CD4-positive, CD25-positive, alpha-beta regulatory T cell (primary cell): ENCODE measurements around the gene TRPC6. TPM values are rescaled to one million over a fixed set of nuclear protein-coding genes. Genes with fewer than 3 reads are reported as not detected.

ENCODE experiments used
- ATAC-seq, 2 donors: fragments of 150-1000 bp; cut with Tn5 transposase; one replicate each; pipeline ENCODE4 v1.10.0; 2021; ENCODE audit warnings: low read depth in 2 of 2, moderate number of reproducible peaks in 2 of 2, moderate library complexity in 1 of 2
- DNase-seq, 3 donors: peaks; one replicate each; pipeline versions ENCODE4 v3.0.0 to v3.0.0-alpha.2; 2012 to 2022; ENCODE audit warnings: mixed read lengths in 1 of 3
- H3K27ac ChIP-seq: one replicate; pipeline ENCODE4 v1.7.0; 2013; ENCODE audit warnings: mild to moderate bottlenecking, low read length; ENCODE audit not compliant: insufficient read depth, poor library complexity, severe bottlenecking
- H3K27me3 ChIP-seq: one replicate; pipeline ENCODE4 v1.7.0; 2013; ENCODE audit warnings: low read length; ENCODE audit not compliant: control insufficient read depth, insufficient read depth
- H3K36me3 ChIP-seq: one replicate; pipeline ENCODE4 v1.7.0; 2013; ENCODE audit warnings: mild to moderate bottlenecking, low read length, moderate library complexity; ENCODE audit not compliant: control insufficient read depth, insufficient read depth
- H3K4me1 ChIP-seq: 2 replicates; pipeline ENCODE4 v1.7.0; 2013; ENCODE audit warnings: mild to moderate bottlenecking, low read length; ENCODE audit not compliant: insufficient read depth, control insufficient read depth, poor library complexity, severe bottlenecking
- H3K4me3 ChIP-seq: one replicate; pipeline ENCODE4 v1.7.0; 2013; ENCODE audit warnings: low read depth, mild to moderate bottlenecking, low read length, moderate library complexity
- H3K9me3 ChIP-seq, 2 experiments: 1 replicate in 1 of 2; 2 replicates in 1 of 2; pipeline ENCODE4 v1.7.0; 2013; ENCODE audit warnings: low read length in 2 of 2, mild to moderate bottlenecking in 1 of 2, moderate library complexity in 1 of 2; ENCODE audit not compliant: control insufficient read depth in 2 of 2
- H3K27ac Mint-ChIP-seq, 3 donors: one replicate each; pipeline ENCODE4 v1.8.0; 2020 to 2022; ENCODE audit warnings: mild to moderate bottlenecking in 3 of 3, mixed read lengths in 3 of 3, moderate library complexity in 2 of 3
- H3K27me3 Mint-ChIP-seq: one replicate; pipeline ENCODE4 v1.8.0; 2022; ENCODE audit warnings: mild to moderate bottlenecking, mixed read lengths
- H3K36me3 Mint-ChIP-seq: one replicate; pipeline ENCODE4 v1.8.0; 2020; ENCODE audit warnings: mixed read lengths
- H3K4me1 Mint-ChIP-seq, 4 donors: one replicate each; pipeline ENCODE4 v1.8.0; 2020 to 2022; ENCODE audit warnings: mixed read lengths in 4 of 4, mild to moderate bottlenecking in 1 of 4
- H3K4me3 Mint-ChIP-seq, 4 donors: one replicate each; pipeline ENCODE4 v1.8.0; 2020 to 2022; ENCODE audit warnings: mild to moderate bottlenecking in 4 of 4, mixed read lengths in 4 of 4, moderate library complexity in 3 of 4
- H3K9me3 Mint-ChIP-seq, 7 donors: one replicate each; pipeline ENCODE4 v1.8.0; 2020 to 2022; ENCODE audit warnings: mixed read lengths in 7 of 7, mild to moderate bottlenecking in 3 of 7, moderate library complexity in 2 of 7
- polyA plus RNA-seq, 4 donors: library from polyadenylated mRNA; unstranded; fragments of 300-500 nt; fragmentation: Illumina TruSeq; gene quantifications; one replicate each; pipeline ENCODE4 v1.2.3, GENCODE V29; 2021
- total RNA-seq: library from RNA; stranded (reverse); gene quantifications from one replicate; pipeline ENCODE4 v1.2.3, GENCODE V29; 2022

Gene TRPC6
- total and polyA plus RNA-seq, 5 donors from 2014 or later, result not detected

DNA sequence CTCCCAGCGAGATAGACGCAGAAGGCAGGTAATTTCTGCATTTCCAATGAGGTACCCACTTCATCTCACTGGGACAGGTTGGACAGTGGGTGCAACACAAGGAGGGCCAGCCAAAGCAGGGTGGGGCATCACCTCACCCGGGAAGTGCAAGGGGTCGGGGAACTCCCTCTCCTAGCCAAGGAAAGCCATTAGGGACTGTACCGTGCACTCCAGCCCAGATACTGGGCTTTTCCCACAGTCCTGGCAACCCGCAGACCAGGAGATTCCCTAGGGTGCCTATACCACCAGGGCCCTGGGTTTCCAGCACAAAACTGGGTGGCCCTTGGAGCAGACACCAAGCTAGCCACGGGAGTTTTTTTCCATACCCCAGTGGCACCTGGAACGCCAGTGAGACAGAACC, 17.2 kb downstream of the TRPC6 start:
- no peaks in the 10 kb centered on the region for H3K4me1 Mint-ChIP-seq
- no peak overlapping the region for H3K4me3 ChIP-seq
- no peaks in the 10 kb centered on the region for H3K4me1 ChIP-seq
- H3K27me3 ChIP-seq, result no peaks in the 10 kb centered on the region
- DNase-seq (no peak), ATAC-seq (no peak)
- H3K9me3 Mint-ChIP-seq, result peaks cover 0 to 17% (median 7%) of the 10 kb centered on the region in 7 donors
- no peak overlapping the region for H3K27ac ChIP-seq
- H3K4me3 Mint-ChIP-seq, result no peak overlapping the region
- no peaks in the 10 kb centered on the region for H3K27me3 Mint-ChIP-seq
- no peaks in the 10 kb centered on the region for H3K36me3 Mint-ChIP-seq
- no peaks in the 10 kb centered on the region for H3K36me3 ChIP-seq
- no peaks in the 10 kb centered on the region for H3K9me3 ChIP-seq
- no peak overlapping the region for H3K27ac Mint-ChIP-seq

DNA sequence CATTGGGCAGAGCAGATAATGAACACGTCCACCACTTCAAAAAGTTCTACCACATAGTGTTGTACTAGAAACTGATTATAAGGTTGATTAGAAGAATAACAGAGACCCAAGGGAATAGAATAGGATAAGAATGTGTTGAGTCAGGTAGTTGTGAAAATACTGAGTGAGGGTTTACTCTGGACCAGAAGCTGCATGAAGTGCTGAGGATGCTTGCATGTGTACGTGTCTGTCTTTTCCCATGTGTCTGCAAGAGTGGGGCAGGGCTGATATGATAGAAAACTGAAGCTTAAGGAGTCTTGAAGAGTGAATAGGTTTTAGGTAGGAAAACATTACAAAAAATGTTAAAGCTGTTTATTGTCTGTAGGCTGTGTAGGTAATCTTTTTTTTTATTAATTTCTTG, 20.6 kb downstream of the TRPC6 start:
- ATAC-seq (no peak), DNase-seq (no peak)
- Histone ChIP-seq H3K9me3 (no peaks in the 10 kb centered on the region), H3K27me3 (no peaks in the 10 kb centered on the region), H3K4me1 (no peaks in the 10 kb centered on the region), H3K36me3 (no peaks in the 10 kb centered on the region), H3K27ac (no peak overlapping the region), H3K4me3 (no peak overlapping the region)
- H3K36me3 Mint-ChIP-seq, result no peaks in the 10 kb centered on the region
- H3K4me3 Mint-ChIP-seq, result no peak overlapping the region
- peaks cover 2 to 13% (median 6%) of the 10 kb centered on the region in 7 donors for H3K9me3 Mint-ChIP-seq
- no peaks in the 10 kb centered on the region for H3K27me3 Mint-ChIP-seq
- no peak overlapping the region for H3K27ac Mint-ChIP-seq
- H3K4me1 Mint-ChIP-seq, result no peaks in the 10 kb centered on the region

GRCh38 chr11:101555366-101555765, 28.4 kb downstream of the TRPC6 start:
- no peaks in the 10 kb centered on the region for H3K27me3 ChIP-seq
- H3K27ac ChIP-seq, result no peak overlapping the region
- H3K36me3 Mint-ChIP-seq, result no peaks in the 10 kb centered on the region

DNA sequence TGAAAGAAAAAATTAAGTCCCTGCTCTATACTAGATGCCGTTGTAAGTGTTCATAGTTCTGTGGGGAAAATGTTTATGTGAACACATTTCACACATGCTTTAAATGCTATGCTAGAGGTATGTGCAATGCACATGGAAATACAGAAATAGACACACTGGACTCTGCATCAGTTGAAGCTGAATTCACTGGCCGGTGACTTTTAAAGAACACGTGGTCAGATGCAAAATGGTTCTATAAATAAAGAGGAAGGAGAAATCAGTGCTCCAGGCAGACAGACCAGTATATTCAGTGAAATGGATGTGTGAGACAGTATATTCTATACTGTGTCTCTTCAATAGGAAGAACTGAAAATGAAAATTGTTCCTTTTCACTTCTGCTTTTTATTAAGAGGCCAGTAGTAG, 29.9 kb downstream of the TRPC6 start:
- H3K27ac ChIP-seq, result no peak overlapping the region
- ATAC-seq, result no peak

More at GRCh38 chr11:101555366-101555765, 28.4 kb downstream of the TRPC6 start:
- Mint-ChIP-seq H3K4me1 (no peaks in the 10 kb centered on the region), H3K27ac (no peak overlapping the region), H3K4me3 (no peak overlapping the region), H3K27me3 (no peaks in the 10 kb centered on the region), H3K9me3 (peaks cover 0 to 10% (median 3%) of the 10 kb centered on the region in 7 donors)
- H3K9me3 ChIP-seq, result no peaks in the 10 kb centered on the region
- no peaks in the 10 kb centered on the region for H3K4me1 ChIP-seq
- no peak overlapping the region for H3K4me3 ChIP-seq
- no peak for DNase-seq
- H3K36me3 ChIP-seq, result no peaks in the 10 kb centered on the region
- ATAC-seq, result no peak

DNA sequence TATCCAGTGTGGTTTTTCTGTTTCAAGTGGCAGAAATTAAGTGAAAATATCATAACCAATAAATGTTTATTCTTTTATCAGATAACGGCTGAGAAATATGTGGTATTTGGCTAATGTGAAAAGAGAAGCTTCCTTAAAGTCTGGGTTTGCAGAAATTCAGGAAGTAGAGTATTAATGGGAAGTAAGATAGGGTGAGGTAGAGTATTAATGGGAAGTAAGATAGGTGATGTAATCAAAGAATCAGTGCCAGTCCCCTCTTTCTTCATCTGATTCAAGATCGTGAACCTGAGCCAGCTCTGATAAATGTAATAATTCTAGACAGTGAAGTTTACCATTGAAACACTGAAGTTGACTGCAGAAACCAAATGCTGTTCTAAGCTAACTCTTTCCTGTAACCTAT, 30.9 kb downstream of the TRPC6 start:
- H3K9me3 Mint-ChIP-seq, result peaks cover 0 to 10% (median under 1%) of the 10 kb centered on the region in 7 donors
- H3K36me3 Mint-ChIP-seq, result no peaks in the 10 kb centered on the region

More for the DNA sequence above, 29.9 kb downstream of the TRPC6 start:
- no peaks in the 10 kb centered on the region for H3K36me3 ChIP-seq
- DNase-seq, result no peak
- no peaks in the 10 kb centered on the region for H3K36me3 Mint-ChIP-seq
- no peak overlapping the region for H3K4me3 Mint-ChIP-seq
- H3K4me3 ChIP-seq, result no peak overlapping the region
- no peaks in the 10 kb centered on the region for H3K4me1 Mint-ChIP-seq
- no peak overlapping the region for H3K27ac Mint-ChIP-seq
- no peaks in the 10 kb centered on the region for H3K9me3 ChIP-seq
- H3K4me1 ChIP-seq, result no peaks in the 10 kb centered on the region
- no peaks in the 10 kb centered on the region for H3K27me3 ChIP-seq
- no peaks in the 10 kb centered on the region for H3K27me3 Mint-ChIP-seq
- H3K9me3 Mint-ChIP-seq, result peaks cover 0 to 10% (median 3%) of the 10 kb centered on the region in 7 donors

DNA sequence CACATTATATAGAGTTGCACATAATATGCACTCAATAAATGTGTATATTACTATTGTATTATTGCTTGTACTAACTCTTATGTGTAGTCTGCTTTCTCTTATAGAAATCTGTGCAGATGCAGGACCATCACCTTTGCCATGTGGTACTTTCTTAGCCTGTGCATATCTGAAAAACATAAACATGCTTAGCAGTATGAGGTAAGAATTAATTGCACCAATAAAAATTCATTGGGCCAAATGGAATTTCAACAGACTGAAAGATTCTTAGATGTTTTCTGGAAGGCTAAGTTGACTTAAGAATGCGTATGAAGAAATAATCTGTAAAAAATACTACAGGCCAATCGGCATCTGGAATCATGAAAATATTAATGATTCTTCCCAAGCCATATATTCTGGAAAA, 55.3 kb downstream of the TRPC6 start:
- Mint-ChIP-seq H3K27me3 (no peaks in the 10 kb centered on the region), H3K4me1 (no peaks in the 10 kb centered on the region), H3K4me3 (no peak overlapping the region), H3K36me3 (no peaks in the 10 kb centered on the region), H3K9me3 (peaks cover 3 to 15% (median 5%) of the 10 kb centered on the region in 7 donors), H3K27ac (no peak overlapping the region)
- Histone ChIP-seq H3K36me3 (no peaks in the 10 kb centered on the region), H3K9me3 (no peaks in the 10 kb centered on the region), H3K4me1 (no peaks in the 10 kb centered on the region), H3K27me3 (no peaks in the 10 kb centered on the region), H3K27ac (no peak overlapping the region), H3K4me3 (no peak overlapping the region)
- DNase-seq (no peak), ATAC-seq (no peak)

More for the DNA sequence above, 30.9 kb downstream of the TRPC6 start:
- no peaks in the 10 kb centered on the region for H3K9me3 ChIP-seq
- no peaks in the 10 kb centered on the region for H3K36me3 ChIP-seq
- Mint-ChIP-seq H3K4me3 (no peak overlapping the region), H3K4me1 (no peaks in the 10 kb centered on the region), H3K27me3 (no peaks in the 10 kb centered on the region), H3K27ac (no peak overlapping the region)
- no peak overlapping the region for H3K27ac ChIP-seq
- DNase-seq (no peak), ATAC-seq (no peak)
- H3K4me1 ChIP-seq, result no peaks in the 10 kb centered on the region
- H3K4me3 ChIP-seq, result no peak overlapping the region
- H3K27me3 ChIP-seq, result no peaks in the 10 kb centered on the region

DNA sequence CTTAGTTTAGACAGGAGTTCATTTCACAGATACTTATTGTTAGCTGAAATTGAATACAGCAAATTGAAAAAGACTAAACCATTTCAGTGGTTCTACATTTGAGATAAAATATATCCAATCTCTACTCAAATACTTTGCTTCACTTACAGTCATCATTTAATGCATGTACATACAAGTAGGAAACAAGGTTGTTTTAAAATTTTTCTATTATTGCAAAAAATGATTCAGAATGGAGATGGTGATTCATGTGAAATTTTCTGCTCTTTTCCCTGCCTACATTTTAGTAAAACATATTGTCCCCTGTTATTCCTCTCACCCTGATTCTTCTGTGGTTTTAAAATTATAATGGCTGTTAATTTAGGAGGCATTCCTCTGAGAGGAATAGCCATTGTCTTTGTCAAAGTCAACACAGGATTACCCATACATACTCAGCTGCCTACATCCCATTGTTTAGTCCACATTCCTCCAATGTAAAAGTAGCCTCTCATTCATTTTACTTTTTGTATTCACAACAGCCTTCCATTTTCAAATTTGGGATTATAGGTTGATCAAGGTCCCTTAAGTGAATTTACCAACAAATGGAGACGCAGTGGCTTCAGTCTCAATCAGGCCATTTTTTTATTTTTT, 60.1 kb downstream of the TRPC6 start:
- no peaks in the 10 kb centered on the region for H3K36me3 ChIP-seq
- Mint-ChIP-seq H3K9me3 (peaks cover 6 to 23% (median 8%) of the 10 kb centered on the region in 7 donors), H3K36me3 (no peaks in the 10 kb centered on the region), H3K4me3 (no peak overlapping the region), H3K27me3 (no peaks in the 10 kb centered on the region), H3K4me1 (no peaks in the 10 kb centered on the region), H3K27ac (no peak overlapping the region)
- no peaks in the 10 kb centered on the region for H3K9me3 ChIP-seq
- DNase-seq, result no peak
- no peaks in the 10 kb centered on the region for H3K27me3 ChIP-seq
- no peak for ATAC-seq
- no peak overlapping the region for H3K27ac ChIP-seq
- no peak overlapping the region for H3K4me3 ChIP-seq
- no peaks in the 10 kb centered on the region for H3K4me1 ChIP-seq

DNA sequence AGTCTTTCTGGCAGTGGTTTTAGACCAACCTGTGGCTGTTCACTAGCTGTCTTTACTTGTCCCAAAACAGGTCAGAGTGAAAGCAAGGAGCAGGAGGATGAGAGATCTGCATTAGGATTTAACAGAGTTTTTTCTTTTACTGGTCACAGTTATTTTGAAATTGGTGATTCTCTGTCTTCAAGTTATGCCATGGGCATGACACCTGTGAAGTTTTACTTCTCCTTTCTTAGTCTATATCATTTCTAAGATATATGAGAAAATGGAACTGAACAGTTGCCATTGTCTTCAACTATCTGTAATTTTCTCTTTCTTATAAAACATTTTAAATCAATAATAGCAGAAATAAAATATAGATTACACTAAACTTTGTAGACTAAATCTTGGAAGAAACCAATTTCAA, 60.6 kb downstream of the TRPC6 start:
- Mint-ChIP-seq H3K36me3 (no peaks in the 10 kb centered on the region), H3K4me3 (no peak overlapping the region), H3K9me3 (peaks cover 7 to 26% (median 10%) of the 10 kb centered on the region in 7 donors), H3K27me3 (no peaks in the 10 kb centered on the region), H3K4me1 (no peaks in the 10 kb centered on the region), H3K27ac (no peak overlapping the region)
- Histone ChIP-seq H3K9me3 (no peaks in the 10 kb centered on the region), H3K27me3 (no peaks in the 10 kb centered on the region), H3K4me3 (no peak overlapping the region), H3K27ac (no peak overlapping the region), H3K4me1 (no peaks in the 10 kb centered on the region), H3K36me3 (no peaks in the 10 kb centered on the region)
- no peak for DNase-seq
- no peak for ATAC-seq
